Effector CD4-positive, alpha-beta T cell (primary cell): ENCODE measurements around the gene MAGEA10. TPM values are rescaled to one million over a fixed set of nuclear protein-coding genes. Genes with fewer than 3 reads are reported as not detected.
"Not testable (repeated sequence)": the region's sequence is repeated elsewhere in the genome, so short reads cannot be mapped to it uniquely, and the experiment has no call there.

Experiments
- DNase-seq: peaks from one replicate; pipeline ENCODE4 v3.0.0-alpha.2; 2020
- total RNA-seq: gene quantifications from one replicate; lab custom pipeline; 2026; lab: John Stamatoyannopoulos, UW

Gene MAGEA10
- not detected for total RNA-seq

DNA sequence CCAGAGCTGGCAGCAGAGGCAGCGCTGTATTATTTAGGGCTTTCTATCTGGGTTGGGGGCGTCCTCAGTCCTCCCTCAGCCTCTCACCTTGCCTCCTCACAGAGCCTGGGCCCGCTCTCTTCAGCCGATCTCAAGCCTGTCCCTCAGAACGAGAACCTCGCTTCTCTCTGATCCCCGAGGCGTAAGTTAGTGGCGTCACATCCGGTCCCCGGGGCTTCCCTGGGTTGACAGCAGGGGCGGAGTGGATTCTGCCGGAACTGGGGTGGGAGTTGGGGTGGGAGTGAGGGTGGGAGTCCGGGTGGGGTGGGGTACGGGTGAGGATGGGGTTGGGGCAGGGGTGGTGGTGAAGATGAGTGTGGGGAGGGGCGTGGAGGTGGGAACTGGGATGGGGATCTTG is at the start of gene MAGEA10:
Gene MAGEA10, minus strand, starts transcription at position 190 of the 397 bp plus-strand sequence. CDS start 2,957 bp downstream, outside the sequence.
- no peak for DNase-seq

DNA sequence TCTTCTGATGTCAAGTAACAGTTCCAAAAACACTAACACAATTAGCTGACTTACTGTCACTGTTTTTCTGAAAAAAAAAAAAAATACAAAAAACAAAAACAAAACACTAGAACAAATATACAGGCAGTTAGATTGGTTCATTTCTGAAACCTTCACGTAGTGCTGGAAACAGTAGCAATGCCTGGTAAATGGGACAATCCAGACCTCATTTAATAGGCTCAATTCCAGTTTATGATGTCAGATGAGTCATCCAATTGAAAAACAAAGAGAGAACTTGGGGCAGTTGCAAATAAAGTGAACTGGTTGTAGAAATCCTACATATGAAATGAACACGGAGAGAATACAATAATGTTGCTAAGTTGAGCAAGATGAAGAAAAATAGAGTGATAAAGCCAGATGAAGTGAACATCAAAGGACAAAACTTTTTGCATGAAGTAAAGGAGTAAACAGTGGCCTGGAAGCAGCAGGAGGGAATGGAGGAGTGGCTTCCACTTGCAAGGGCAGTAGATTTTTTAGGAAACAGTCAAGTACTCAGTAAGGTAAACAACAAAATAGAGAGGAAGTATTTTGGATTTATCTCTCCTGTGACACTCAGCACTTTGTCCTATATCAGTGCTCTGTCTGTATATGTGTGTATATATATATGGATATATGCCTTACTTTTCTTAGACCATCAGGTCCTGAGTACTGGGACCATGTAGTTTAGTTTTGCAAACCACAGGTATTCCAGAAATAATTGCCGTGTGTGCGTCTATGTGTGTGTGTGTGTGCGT is 39.3 kb upstream of the MAGEA10 start:
- no peak for DNase-seq

DNA sequence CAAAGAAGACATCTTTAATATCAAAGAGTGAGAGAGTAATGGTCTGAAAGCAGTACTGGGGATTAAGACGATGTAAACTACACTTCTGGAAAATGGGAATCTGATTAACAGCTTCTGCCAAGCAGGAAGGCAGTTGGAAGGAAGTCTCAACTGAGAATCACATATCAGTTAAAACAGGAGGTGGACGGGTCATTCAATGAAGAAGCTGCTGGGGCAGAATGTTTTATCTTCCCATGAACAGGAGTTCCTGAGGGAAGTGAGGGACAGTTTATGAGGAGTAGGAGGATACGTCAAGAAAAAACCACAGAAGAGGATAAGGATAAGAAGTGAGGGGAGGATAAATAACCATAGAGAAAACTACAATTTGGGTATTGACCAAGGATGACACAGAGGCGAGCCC is 38.7 kb upstream of the MAGEA10 start:
- no peak for DNase-seq

DNA sequence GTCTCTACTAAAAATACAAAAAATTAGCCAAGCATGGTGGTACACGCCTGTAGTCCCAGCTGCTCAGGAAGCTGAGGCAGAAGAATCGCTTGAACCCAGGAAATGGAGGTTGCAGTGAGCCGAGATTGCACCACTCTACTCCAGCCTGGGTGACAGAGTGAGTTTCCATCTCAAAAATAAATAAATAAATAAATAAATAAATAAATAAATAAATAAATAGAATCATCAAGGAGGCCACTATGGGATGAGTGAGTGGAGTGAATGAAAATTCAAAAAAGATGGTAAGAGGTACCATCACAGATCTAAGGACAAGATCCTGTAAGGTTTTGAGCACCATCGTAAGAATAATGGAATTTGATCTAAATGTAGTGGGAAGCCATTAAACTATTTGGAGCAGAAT is 37.5 kb upstream of the MAGEA10 start:
- DNase-seq = not testable (repeated sequence)

DNA sequence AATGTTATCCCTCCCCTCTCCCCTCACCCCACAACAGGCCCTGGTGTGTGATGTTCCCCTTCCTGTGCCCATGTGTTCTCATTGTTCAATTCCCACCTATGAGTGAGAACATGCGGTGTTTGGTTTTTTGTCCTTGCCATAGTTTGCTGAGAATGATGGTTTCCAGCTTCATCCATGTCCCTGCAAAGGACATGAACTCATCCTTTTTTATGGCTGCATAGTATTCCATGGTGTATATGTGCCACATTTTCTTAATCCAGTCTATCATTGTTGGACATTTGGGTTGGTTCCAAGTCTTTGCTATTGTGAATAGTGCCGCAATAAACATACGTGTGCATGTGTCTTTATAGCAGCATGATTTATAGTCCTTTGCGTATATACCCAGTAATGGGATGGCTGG is 35.5 kb upstream of the MAGEA10 start:
- not testable (repeated sequence) for DNase-seq

DNA sequence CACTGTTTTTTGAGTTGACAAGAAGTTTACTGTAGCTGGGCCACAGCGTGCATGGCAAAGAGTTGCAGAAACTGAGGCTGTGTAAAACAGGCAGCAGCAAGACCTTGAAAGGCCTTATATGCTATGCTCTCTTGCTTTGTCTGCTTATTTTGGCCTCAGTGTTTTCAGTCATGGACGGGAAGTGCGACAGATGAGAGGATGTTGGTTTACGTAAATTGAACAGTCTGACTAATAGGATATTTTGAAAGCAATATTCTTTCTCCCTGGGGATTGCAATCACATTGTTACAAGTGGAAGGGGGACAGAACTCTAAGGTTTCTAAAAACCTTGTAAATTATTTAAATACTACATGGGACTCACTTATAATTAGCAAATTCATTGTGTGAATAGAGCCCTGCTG is 32.2 kb upstream of the MAGEA10 start:
- DNase-seq = no peak

DNA sequence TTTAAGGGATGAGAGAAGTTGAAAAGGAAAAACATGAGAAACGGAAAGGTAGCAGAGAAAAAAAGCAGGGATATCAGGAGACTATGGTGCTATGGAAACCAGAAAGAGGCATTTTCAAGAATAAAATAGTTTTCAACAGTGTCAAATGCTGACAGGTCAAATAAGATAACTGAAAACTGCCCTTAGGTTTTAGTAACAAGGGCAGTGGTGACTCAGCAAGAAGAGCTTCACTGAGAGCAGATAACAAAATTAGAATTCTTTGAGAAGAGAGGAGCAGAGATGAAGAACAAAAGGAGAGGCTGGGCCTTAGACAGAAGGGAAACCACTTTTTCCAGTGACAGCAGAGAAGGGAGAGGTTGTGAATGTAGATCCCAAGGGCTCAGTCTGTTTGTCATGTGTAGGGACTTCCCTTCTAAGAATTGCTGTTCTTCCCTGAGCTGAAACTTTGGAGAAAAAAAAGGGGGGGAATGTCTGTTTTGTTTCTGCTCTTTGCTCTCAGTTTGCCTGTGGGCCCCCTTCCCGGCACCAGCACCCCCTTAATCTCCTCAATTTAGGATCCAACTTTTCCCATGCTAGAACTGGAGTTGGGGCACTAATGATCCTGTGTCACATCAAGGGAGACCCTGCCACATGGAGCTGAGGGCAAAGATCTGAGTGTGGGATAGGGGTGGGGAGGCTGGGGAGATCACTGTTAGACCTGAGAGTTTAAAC is 26.8 kb upstream of the MAGEA10 start:
- no peak for DNase-seq

DNA sequence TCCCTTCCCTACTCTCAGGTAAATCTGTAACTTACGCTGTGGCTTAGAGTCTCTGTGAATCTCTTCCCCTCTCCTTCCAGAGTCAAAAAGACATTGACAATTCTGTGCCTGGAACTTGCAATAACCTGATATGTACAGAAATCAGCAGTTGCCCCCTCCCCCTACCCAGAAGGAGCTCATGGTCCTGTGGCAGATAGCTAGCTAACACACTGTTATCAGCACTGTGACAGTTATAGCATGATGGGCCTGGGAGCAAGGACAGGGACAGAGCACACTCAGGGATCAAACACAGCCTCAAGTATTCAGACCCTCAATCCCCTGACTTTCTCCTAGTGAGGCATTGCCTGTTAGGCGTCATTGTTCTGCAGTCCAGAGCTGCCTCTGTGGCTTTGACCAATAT is 18.7 kb upstream of the MAGEA10 start:
- no peak for DNase-seq

DNA sequence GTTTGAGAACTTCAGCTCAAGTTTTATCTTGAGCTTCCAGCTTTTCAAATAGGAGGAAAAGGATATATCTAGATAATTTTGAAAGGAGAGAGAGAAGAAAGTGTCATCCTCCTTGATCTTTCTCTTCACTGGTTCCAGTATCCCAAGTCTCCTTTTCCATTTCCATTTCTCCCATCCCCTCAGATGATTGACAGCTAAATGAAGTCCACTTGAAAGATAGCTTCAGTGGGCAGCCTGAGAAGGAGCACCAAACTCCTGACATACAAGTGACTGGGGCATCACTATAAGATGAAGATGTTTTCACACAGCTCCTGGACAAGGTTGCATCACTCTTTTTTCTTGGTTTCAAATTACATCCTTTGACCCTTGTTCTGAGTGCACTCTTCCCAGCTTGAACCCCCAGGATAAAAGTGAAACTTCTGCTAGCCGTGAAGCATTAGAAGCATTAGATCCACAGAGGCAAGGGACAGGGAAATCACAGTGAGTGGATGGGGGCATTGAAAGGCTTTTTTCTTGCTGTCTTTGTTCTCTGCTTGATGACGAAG is 17.5 kb upstream of the MAGEA10 start:
- no peak for DNase-seq

DNA sequence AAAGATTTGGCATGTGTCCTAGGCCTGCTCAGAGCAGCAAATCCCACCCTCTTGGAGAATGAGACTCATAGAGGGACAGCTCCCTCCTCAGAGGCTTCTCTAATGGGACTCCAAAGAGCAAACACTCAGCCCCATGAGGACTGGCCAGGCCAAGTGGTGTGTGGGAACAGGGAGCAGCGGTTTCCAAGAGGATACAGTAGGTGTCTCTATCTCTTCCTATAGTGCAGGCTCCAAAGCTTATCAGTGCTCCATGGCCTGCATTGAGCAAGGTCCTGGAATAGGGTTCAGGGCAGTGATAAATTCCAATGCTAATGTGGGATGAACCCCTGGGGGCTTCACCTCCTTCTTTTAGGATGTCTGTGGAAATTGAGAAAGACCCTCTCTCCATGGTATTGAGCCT is 15.7 kb upstream of the MAGEA10 start:
- no peak for DNase-seq

DNA sequence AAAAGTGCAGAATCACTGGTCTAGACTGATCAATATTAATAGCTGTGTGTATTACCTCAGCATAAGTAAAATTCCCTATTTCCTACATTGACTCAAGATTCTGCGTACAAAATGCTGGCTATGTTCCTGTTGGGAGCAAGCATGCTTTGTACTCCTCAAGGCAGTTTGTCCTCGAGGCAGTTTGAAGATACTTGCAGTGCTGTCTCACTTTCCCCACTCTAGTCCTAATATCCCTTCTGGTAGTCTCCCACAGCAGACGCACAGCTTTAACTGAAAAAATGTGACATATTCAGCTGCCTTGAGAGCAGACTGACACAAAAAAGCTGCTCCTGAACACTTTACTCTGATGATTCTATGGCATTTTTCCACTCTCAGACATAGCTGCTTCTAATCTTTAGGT is 12.9 kb upstream of the MAGEA10 start:
- DNase-seq = no peak

DNA sequence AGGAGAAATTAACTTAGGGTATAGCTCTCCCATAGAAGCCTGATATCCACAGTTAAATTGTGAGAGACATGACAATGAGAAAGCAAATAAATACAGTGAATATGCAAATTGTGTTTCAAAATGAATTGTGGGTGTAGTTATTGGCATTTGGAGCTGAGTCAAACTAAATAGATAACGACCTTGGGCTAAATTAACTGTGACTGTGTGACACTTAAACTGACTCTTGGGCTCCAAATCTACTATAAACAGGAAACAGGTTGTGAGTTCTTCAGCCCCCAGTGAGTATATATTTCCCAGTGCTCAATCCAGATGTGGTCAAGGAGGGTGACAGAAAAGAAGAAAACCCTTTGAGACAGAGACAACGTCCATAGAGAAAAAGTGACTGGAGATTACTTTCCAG is 11.3 kb upstream of the MAGEA10 start:
- no peak for DNase-seq

DNA sequence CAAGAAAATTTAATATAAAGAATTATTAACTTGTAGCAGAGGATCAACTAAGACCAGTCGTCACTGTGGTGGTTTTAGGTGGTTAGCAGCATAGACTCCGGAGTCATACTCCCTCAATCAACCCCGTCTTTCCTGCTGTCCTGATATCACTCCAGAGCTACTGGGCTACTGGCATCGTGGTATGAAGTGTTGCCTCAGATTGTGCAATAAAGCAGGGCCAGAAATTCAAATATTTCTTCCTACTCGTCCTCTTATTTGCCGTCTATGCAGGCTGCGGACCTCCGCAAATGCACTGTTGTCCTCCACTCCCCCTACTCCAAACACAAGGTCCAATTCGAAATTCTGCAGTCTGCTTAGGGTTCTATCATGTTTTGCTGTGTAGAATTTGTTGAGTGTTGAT is 1.2 kb upstream of the MAGEA10 start:
- no peak for DNase-seq

DNA sequence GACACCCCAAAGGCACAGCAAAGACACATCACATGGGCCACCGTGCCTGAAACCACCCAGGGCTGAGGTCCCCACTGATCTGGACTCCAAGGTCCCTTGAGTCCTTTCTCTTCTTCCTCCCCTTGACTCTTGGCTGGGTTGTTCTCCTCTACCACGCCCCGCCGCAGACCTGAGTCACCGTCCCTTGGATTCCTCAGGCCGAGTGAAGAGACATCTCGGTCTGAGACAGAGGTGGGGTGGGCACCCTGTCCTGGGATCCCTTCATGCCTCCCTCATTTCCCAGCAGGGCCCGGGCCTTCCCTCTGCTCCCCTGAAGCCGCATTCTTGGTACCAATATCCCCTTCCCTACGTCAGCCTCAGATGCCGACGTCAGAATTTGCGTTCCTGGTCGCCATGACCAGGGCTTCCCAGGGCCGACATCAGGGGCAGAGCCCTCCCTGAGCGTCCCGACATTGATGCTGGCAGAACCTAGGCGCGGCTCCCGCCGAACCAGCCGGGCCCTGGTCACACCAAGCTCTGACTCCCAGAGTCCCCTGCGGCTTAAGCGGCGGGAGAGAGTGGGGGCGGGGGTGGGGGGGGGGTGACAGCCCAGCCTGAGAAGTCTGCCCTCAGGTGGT is 498 bp downstream of the MAGEA10 start:
- DNase-seq = no peak

DNA sequence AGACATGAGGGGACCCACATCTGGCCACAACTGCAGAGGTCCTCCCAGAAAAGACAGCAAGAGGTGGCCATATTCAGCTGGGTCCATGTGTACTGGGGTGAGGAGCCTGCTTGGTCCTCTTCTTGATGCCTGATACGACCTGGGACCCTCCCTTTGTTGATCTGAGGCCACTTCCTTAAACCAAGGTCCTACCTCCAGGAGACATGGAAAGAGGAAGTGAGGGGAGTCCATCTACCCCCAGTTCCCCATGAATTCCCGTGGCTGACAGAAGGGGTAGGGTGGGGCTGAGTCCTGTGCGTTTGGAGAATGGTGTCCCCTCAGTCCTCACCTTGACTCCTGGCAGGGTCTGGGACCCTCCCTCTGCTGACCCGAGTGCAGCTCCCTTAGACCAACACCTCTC is 2.1 kb downstream of the MAGEA10 start:
- DNase-seq = no peak

DNA sequence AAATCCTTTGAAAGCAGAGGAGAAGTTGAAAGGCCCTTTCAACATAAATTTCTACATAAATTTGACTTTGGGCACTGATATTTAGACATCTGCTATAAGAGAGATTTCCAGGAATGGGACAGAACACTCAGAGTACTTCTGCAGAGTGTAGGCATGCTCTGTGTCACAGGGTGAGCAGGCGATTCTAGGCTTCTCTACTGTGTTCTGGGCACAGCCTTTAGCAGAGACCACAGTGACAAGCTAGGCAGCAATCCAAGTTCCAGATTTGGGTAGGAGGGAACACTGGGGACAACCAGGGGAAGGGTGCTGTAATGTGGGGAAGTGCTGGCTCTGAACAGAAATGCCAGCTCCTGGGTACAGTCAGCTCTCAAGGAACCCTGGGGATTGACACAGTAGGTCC is 6.9 kb downstream of the MAGEA10 start:
- DNase-seq = no peak

DNA sequence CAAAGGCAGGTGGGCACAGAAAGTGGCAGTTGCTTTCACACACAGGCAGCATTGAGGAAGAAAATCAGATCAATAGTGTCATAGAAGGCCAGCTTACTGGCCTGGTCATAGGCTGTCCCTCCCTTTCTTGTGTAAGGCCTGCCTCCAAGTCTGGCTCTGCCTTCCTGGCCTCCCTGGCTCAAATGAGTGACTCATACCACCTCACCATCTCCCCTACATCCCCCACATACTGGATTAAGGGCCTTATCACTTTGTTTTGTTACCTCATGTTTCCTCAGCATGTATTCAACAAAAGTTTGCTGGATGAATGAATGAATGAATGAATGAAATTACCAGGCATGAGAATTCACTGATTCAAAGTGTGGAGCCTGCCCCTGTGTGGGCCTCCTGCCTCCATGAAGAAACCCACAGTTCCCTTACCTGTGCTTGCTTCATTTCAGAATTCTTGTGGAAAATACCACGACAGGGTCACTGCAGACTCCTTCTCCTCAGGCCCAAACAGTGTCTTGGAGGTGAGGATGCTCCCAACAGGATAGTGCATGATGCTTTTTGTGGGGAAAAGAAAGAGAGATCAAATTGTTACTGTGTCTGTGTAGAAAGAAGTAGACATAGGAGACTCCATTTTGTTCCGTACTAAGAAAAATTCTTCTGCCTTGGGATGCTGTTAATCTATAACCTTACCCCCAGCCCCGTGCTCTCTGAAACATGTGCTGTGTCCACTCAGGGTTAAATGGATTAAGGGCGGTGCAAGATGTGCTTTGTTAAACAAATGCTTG is 9.1 kb downstream of the MAGEA10 start:
- DNase-seq = not testable (repeated sequence)

DNA sequence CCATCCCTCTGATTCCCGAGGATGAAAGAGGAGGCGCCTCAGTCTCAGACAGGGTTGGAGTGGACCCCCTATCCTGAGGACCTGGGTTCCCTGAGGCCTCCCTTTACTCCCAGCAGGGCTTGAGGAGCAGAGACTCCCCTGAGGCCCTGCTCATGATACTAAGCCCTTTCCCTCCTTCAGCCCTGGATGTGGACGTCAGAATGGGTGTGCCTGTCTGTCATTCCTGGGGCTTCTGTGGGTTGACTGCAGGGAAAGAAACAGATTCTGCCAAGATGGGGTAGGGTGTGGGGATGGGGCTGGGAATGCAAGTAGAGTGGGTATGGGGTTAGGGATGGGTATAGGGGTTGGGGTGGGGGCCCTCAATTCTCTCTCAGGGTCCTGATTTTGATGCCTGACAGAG is 21.1 kb downstream of the MAGEA10 start:
- DNase-seq = no peak

DNA sequence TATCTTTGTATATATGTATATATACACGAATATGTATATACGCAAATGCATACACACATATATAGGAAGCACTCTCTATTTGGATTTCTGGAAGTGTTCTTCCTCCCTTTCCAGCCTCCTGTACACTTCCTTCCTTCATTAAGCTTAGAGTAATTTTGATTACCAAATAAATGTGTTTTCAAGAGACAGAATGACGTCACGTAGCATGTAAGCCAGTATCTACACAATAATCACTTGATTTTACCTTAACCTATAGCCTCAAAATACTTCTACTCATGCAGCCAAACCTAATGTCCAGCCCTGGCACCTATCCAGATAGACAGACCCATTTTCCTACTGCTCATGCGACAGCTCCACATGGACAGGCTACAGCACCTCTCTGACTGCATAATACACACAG is 29.9 kb downstream of the MAGEA10 start:
- DNase-seq = no peak

DNA sequence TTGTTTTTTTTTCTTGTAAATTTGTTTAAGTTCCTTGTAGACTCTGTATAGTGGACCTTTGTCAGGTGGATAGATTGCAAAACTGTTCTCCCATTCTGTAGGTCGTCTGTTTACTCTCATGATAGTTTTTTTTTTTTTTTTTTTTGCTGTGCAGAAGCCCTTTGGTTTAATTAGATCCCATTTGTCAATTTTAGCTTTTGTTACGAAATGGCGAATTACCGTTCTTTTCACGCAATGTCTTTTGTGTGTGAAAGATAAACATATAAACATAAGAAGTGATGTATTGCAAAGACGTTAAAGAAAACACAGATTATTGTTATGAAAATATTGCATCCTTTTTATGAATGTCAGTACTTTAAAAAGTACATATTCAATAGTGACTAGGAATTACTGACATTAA is 34.5 kb downstream of the MAGEA10 start:
- no peak for DNase-seq

DNA sequence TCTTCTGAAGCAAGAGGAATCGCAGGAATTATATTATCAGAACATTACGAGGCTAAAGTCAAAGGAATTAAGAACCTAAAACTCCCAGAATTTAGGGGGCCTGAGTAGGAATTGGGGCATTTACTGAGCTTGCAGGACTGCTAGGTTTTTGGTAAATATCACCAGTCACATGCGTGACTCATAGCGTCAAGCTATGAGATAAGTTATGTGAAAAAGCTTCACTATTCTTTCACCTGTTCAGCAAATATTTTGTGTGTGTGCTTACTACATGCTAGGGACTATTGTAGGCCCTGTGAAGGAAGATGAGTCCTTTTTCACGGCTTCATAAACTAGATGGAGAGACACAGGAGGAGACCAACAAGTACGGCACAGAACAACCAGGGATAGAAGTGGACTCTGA is 52.2 kb downstream of the MAGEA10 start:
- no peak for DNase-seq
